ENCODE measurements around the gene LIN7C. TPM values are rescaled to one million over a fixed set of nuclear protein-coding genes. Genes with fewer than 3 reads are reported as not detected.
A peak's percentile ranks its signal among the peaks of the same experiment; 100 is the strongest.

Gene LIN7C
- total and polyA plus RNA-seq, 2 of the 13 experiments (the other 11 are each of a cell fraction or from before 2014, with no cell fraction given) = 14.8 to 37.2 TPM

GRCh38 chr11:27475622-27476021 is 30.9 kb downstream of the LIN7C start (continued):
- TF ChIP-seq TOE1 (CRISPR knock-in tag; IDR thresholded peaks at IDR 0.05) (no peak), GATA4 (IDR thresholded peaks at IDR 0.05; ENCODE audit: borderline replicate concordance, low read depth) (no peak; the same call in 1 of the 2 replicates), SOX6 (IDR thresholded peaks at IDR 0.05) (no peak), SOX6 (CRISPR knock-in tag; IDR thresholded peaks at IDR 0.05) (peak; percentile 91), ZNF605 (CRISPR knock-in tag; IDR thresholded peaks at IDR 0.05) (0 out of 2 replicates have a peak, but pooled peaks have one; percentile 25), ZNF713 (CRISPR knock-in tag; IDR thresholded peaks at IDR 0.05) (no peak), DNMT3B (CRISPR knock-in tag; conservative IDR thresholded peaks at IDR 0.05) (no peak), ZBTB7A (CRISPR knock-in tag; IDR thresholded peaks at IDR 0.05) (no peak), ZNF547 (CRISPR knock-in tag; IDR thresholded peaks at IDR 0.05) (no peak), ZNF33A (CRISPR knock-in tag; IDR thresholded peaks at IDR 0.05; ENCODE audit: borderline replicate concordance) (no peak; the same call in 1 of the 2 replicates), ZNF766 (CRISPR knock-in tag; IDR thresholded peaks at IDR 0.05; ENCODE audit: borderline replicate concordance) (no peak), E2F1 (CRISPR knock-in tag; IDR thresholded peaks at IDR 0.05) (no peak), ZNF432 (CRISPR knock-in tag; IDR thresholded peaks at IDR 0.05; ENCODE audit: borderline replicate concordance) (no peak), ARNT (IDR thresholded peaks at IDR 0.05) (no peak), ZNF724P (CRISPR knock-in tag; IDR thresholded peaks at IDR 0.05; ENCODE audit: borderline replicate concordance) (no peak), SP2 (CRISPR knock-in tag; IDR thresholded peaks at IDR 0.05) (no peak), RBM22 (optimal IDR thresholded peaks at IDR 0.05; ENCODE audit: low read length) (no peak), ZNF747 (CRISPR knock-in tag; IDR thresholded peaks at IDR 0.05; ENCODE audit: borderline replicate concordance) (no peak), SMAD9 (CRISPR knock-in tag; IDR thresholded peaks at IDR 0.05) (no peak), BATF2 (CRISPR knock-in tag; IDR thresholded peaks at IDR 0.05) (no peak), ISX (CRISPR knock-in tag; conservative IDR thresholded peaks at IDR 0.05) (no peak), PCBP1 (IDR thresholded peaks at IDR 0.05; ENCODE audit: borderline replicate concordance, low read depth, low read length) (no peak)
- TF ChIP-seq, protein P1, sequence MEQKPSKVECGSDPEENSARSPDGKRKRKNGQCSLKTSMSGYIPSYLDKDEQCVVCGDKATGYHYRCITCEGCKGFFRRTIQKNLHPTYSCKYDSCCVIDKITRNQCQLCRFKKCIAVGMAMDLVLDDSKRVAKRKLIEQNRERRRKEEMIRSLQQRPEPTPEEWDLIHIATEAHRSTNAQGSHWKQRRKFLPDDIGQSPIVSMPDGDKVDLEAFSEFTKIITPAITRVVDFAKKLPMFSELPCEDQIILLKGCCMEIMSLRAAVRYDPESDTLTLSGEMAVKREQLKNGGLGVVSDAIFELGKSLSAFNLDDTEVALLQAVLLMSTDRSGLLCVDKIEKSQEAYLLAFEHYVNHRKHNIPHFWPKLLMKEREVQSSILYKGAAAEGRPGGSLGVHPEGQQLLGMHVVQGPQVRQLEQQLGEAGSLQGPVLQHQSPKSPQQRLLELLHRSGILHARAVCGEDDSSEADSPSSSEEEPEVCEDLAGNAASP (CRISPR knock-in tag; IDR thresholded peaks at IDR 0.05; ENCODE audit: borderline replicate concordance) = peak; percentile 63; the same call in 1 of the 2 replicates
- TF ChIP-seq, protein P2, sequence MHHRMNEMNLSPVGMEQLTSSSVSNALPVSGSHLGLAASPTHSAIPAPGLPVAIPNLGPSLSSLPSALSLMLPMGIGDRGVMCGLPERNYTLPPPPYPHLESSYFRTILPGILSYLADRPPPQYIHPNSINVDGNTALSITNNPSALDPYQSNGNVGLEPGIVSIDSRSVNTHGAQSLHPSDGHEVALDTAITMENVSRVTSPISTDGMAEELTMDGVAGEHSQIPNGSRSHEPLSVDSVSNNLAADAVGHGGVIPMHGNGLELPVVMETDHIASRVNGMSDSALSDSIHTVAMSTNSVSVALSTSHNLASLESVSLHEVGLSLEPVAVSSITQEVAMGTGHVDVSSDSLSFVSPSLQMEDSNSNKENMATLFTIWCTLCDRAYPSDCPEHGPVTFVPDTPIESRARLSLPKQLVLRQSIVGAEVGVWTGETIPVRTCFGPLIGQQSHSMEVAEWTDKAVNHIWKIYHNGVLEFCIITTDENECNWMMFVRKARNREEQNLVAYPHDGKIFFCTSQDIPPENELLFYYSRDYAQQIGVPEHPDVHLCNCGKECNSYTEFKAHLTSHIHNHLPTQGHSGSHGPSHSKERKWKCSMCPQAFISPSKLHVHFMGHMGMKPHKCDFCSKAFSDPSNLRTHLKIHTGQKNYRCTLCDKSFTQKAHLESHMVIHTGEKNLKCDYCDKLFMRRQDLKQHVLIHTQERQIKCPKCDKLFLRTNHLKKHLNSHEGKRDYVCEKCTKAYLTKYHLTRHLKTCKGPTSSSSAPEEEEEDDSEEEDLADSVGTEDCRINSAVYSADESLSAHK (CRISPR knock-in tag; IDR thresholded peaks at IDR 0.05; ENCODE audit: borderline replicate concordance) = no peak
- TF ChIP-seq, protein P3, sequence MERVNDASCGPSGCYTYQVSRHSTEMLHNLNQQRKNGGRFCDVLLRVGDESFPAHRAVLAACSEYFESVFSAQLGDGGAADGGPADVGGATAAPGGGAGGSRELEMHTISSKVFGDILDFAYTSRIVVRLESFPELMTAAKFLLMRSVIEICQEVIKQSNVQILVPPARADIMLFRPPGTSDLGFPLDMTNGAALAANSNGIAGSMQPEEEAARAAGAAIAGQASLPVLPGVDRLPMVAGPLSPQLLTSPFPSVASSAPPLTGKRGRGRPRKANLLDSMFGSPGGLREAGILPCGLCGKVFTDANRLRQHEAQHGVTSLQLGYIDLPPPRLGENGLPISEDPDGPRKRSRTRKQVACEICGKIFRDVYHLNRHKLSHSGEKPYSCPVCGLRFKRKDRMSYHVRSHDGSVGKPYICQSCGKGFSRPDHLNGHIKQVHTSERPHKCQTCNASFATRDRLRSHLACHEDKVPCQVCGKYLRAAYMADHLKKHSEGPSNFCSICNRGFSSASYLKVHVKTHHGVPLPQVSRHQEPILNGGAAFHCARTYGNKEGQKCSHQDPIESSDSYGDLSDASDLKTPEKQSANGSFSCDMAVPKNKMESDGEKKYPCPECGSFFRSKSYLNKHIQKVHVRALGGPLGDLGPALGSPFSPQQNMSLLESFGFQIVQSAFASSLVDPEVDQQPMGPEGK (CRISPR knock-in tag; IDR thresholded peaks at IDR 0.05) = peak; percentile 83
